Cortex of kidney (tissue), 1 donor: ENCODE data around the gene CDX2.

ENCODE experiments used
- DNase-seq: peaks from one replicate; lab custom pipeline; 2025; lab: John Stamatoyannopoulos, UW

Gene CDX2

DNA sequence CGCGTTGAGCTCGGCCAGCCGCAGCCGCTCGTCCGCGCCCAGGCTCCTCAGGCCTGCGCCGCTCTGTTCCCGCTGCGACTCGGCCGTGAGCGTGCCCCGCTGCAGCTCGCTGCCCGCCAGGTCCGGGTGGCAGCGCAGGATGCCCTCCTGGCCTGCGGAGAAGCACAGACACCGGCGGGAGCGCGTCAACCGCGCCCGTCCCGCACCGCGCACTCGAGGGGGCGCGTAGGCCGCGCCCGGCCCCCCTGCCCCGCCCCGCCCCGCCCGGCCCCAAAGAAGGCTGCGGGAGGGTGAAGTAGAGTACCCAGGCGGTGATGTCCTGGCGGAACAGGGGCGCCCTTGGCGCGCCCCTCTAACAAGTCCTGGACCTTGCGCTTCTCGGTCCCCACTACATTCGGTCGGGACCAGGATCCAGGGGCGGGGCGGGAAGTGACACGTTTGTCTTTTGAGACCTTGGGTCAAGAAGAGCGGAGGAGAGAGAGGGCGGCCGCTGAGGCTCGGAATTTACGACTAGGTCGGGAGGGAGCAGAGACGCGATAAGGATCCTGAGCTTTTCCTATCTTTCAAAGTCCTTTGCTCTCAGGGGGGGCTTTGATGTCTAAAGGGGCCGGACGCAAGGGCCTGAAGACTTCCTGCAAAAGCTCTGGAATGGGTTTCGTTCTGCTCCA, 9.3 kb upstream of the CDX2 start:
- no peak for DNase-seq

DNA sequence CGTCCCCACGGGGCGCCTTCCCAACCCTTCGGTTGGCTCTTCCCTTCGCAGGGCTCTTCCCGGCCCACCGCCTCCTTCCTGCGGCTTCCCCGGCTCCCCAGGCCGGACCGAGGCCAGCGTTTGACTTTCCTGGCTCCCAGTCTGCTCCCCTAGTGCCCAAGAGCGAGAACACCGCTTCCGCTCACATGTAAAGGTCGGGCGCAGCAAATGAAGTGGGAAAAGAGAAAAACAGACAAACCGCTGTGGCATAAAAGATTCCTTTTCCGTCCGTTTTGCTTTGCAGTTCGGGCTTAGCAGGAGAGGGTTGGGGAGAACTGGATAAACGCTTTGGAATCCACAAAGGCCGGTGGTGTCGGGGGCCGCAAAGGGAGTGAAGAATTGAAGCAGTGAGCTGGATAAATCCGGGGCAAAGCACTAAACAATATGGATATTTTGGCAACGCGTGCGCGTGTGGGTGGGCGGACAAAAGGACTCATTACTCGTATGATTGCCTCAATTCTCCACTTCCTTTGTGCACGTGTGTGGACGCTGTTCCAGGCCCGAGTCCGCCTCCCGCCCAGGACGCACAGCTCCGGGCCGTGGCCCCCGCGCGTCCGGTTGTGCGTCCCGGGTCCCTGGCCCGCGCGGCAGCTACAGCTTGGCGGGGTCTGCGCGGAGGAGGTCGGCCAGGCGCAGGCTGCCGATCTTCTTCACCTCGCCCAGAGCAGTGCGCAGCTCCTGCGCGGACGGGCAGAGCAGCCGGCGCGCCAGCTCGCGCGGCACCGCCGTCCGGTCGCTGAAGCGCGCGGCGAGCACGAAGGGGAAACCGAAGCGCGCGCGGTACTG, 8.6 kb upstream of the CDX2 start:
- no peak for DNase-seq

DNA sequence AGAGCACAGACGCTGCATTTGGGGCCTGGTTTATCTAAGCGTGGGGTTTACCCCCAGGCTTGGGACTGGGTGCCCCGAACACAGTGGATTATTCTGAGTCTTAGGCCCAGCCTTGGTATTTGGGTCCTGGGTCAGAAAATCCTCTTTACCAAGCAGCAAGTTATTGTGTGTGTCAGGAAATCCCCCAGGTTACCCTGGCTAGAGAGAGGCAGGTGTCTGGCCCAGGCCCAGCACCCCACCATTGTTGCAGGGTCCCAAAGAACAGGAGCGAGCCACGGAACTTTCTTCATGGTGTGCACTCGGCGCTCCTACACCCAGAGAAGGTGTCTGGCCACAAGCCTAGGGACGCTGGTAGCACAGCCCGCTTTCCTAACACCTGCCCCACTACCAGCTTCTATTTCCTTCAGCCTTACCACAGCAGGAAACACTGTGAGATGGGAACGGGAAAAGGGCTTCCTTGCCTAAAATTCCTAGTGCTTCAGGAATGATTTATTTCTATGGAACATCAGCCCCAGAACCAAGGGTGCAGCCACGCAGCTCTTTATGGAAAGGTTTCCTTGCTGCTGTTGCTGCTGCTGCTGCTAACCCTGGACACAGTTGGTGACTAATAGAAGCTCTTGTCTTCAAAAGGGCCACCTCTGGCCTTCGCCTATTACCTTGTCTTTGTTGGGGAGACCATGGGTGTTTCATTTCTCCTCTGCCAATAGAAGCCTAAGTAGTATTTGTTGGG, 7.4 kb upstream of the CDX2 start:
- no peak for DNase-seq

DNA sequence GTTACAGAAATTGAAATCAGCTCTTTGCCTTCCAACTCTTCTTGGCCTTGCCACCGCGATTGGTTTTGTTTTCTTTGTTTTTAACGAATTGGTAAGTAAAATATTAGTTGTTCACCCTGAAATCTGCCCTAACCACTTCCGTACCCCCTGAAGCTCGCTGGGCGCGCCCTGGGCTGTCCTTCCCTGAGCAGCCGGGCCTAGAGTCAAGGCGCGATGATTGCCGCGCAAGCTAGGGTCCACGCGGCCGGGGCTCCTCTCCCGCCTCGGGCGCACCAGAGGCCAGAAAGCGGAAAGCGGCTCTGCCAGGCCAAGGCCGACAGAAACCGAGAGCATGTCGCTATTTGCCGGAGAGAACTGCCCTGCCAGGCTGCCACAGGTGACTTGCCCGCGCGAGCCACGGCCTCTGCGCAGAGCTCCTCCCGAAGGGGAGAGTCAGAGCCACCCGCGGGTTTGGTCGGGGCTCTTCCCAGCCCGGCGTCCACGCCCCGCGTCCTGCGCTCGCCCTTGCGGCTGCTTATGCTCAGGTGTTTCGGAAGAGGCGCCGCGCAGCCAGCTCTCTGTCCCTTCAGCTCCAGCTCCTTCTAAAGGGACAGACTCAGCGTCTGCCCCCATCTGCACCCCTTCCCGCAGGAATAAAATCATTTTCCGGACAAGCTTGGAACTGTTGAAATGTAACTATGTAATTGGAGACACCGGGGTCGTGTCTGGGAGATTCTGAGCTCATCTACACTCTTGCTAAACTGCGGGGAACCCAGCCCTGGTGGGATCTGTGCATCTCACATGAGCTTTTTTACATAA, 6.6 kb upstream of the CDX2 start:
- no peak for DNase-seq

GRCh38 chr13:27973961-27974662, 5.0 kb upstream of the CDX2 start:
- DNase-seq, result no peak

GRCh38 chr13:27973291-27973690, 4.2 kb upstream of the CDX2 start:
- DNase-seq, result no peak

- DNase-seq, result no peak
Observed at GRCh38 chr13:27972478-27972820, 3.3 kb upstream of the CDX2 start.

- DNase-seq, result no peak
Observed at GRCh38 chr13:27971776-27972477, 2.8 kb upstream of the CDX2 start.

DNA sequence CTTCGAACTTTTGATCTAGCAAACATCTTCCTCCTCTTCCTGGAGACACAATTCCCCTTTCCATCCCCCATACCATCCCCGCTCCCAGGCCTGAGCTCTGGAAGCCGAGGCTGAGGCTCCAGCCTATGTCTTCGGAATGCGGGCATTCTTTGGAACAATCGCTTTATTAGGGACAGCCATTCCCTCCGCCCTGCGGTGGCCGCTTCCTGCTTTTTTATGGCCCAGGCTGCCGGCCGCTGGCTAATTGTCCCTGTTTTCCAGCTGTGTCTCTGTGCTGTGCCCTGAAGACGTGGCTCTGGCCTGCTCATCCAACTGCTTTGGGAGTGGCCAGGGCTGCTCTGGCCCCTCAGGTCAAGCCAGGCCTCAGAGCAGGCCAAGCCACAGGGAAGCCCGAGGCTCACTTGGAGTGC, 2.1 kb upstream of the CDX2 start:
- no peak for DNase-seq

DNA sequence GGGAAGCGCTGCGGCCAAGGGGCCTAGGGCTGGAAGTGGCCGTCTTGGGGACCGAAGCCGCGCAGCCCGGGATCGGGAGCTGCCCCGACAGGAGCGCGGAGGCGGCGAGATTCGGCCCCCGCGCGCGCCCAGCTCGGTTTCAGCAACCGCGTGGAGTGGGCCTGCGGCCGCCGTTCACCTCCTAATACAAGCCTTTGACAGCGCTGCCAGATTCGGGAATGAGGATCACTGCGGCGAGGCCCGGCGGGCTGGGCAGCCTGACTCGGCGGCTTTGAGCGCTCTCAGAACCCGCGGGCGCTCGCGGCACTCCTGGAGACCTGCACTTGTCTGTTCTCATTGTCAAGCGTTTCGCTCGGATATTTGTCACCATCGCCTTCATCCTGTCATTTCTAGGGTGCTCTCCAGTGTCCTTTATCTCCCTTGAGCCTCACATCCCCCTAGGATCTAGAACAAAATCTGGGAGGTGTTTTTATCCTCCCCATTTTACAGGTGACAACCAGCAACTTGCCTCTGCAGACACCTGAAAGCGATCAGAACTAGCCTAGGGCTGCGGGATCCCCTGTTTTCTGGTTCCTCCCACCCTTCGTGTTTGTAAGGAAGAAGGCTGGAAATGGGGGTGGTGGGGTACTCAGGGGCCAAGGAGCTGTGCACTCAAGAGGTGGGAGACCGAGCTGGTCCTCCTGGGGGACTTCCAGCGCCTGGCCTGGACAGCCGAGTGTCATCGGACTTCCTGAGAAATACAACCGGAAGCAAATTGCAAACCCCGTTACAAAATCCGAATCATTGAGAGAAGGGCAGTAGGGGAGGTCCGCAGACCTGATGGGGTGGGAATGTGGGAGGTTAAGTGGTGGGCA, 1.5 kb upstream of the CDX2 start:
- no peak for DNase-seq

- no peak for DNase-seq
Observed at GRCh38 chr13:27969866-27970229, 733 bp upstream of the CDX2 start.

DNA sequence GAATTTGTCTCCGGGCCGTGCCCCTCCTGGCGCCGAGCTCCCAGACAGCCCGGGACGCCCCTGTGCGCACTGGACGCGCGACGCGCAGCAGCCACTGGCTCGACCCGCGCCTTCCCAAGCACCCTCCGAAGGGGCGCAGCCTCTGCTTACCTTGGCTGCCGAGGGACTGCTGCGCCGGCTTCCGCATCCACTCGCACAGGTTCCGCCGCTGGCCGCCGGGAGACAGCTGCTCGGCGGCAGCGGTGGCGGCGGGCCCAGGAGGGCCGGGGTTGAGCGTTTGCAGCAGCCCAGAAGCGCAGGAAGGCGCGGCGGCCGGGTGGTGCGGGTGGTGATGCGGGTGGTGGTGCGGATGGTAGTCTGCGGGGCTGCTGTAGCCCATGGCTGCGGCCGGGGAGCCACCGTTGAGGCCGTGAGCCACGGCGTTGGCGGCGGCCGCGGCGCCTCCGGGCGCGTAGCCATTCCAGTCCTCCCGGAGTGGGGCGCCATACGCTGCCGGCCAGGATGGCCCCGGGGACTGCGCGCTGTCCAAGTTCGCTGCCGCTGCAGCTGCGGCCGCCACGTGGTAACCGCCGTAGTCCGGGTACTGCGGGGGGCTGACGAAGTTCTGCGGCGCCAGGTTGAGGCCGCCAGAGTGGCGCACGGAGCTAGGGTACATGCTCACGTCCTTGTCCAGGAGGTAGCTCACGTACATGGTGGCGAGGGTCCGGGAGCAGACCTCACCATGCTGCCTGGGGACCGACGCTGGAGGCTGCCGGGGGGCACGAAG, 616 bp downstream of the CDX2 start:
- no peak for DNase-seq

- DNase-seq, result no peak
Observed at GRCh38 chr13:27967736-27968315, 1.3 kb downstream of the CDX2 start.

GRCh38 chr13:27967203-27967735, 1.8 kb downstream of the CDX2 start:
- DNase-seq, result no peak

GRCh38 chr13:27966641-27967202, 2.4 kb downstream of the CDX2 start:
- DNase-seq, result no peak

DNA sequence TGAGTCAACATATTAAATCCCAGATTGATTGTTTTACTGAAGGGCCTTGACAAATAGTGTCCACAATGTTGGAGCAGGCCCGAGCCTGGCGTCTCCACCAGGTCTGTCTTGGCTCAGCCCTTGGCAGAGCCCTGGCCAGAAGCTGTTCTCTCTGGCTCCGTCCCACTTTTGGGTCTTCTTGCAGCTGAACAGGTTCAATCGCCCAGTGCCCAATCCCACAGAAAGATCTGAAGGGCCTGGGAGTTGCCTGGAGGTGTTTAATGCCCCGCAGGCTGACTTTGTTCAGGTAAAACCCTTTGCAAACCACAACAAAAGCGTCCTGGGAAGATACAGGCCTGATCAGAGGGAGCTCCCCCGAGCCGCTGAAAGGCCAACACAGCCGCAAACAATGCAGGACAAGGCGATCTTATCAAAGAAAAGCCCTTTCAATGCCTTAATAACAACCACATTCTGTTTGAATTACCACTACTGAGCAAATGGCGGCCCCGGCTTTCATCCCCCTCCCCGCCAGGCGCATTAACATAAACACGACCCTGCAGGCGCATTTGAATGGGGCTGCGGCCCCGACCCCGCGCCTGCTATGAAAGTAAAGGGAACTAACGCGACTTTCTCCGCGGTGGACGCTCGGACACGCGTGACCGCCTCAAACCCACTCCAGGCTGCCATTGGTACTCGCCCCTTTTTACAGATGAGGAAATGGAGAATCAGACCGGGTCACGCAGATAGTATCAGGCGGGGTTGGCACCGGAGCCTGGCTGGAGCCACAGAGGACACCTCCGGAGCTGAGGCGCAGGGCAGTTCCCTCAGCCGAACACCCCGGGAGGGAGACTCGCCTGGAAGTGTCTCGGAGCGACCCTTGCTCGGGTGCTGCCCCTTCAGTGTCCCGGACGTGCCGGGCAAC, 3.1 kb downstream of the CDX2 start:
- DNase-seq, result no peak

GRCh38 chr13:27965343-27965739, 3.8 kb downstream of the CDX2 start:
- DNase-seq, result no peak
